Testis (tissue), 3 donors: ENCODE results near the gene DDX56. TPM values are rescaled to one million over a fixed set of nuclear protein-coding genes. Genes with fewer than 3 reads are reported as not detected.

ENCODE experiments used
- DNase-seq: peaks from one replicate; pipeline ENCODE4 v3.0.0-alpha.2; 2019
- H3K27ac ChIP-seq, 2 donors: fragments of 200-600 bp; sonication (generic); one replicate each; pipeline ENCODE4 v1.5.1; 2019
- H3K27me3 ChIP-seq: fragments of 200-600 bp; sonication (generic); one replicate; pipeline ENCODE4 v1.5.1; 2019
- H3K36me3 ChIP-seq: fragments of 200-600 bp; sonication (generic); one replicate; pipeline ENCODE4 v1.5.1; 2017; ENCODE audit warnings: low read depth; ENCODE audit errors: missing control alignments
- H3K4me1 ChIP-seq: fragments of 200-600 bp; sonication (generic); one replicate; pipeline ENCODE4 v1.5.1; 2019
- H3K4me3 ChIP-seq, 2 donors: fragments of 200-600 bp; sonication (generic); one replicate each; pipeline ENCODE4 v1.5.1; 2017 to 2019
- H3K9me3 ChIP-seq: fragments of 200-600 bp; sonication (generic); one replicate; pipeline ENCODE4 v1.5.1; 2017
- CTCF ChIP-seq, 3 experiments: fragments of 450-650 bp in 2 of 3; fragments of 200-600 bp in 1 of 3; sonication (generic) in 1 of 3; IDR thresholded peaks; one replicate each; pipeline ENCODE4 v1.5.1; 2016 to 2019; ENCODE audit warnings: antibody characterized with exemption in 3 of 3, mild to moderate bottlenecking in 2 of 3, moderate library complexity in 1 of 3
- POLR2A ChIP-seq: fragments of 450-650 bp; IDR thresholded peaks from one replicate; pipeline ENCODE4 v1.6.1; 2017; ENCODE audit warnings: antibody characterized with exemption, mild to moderate bottlenecking, moderate library complexity
- WGBS, 2 donors: methylation state at CpG; one replicate each; pipeline ENCODE4 v1.1.5; 2018; 5-methylcytosine and 5-hydroxymethylcytosine counted together
- intact Hi-C: fragments of 100-400 bp; cut with DNase I; formaldehyde crosslinking; loops from one replicate; pipeline ENCODE4 v1.15.1; 2023; ENCODE audit warnings: low total_unique reads
- polyA plus RNA-seq: library from polyadenylated mRNA; stranded (reverse); fragments of 350-450 nt; fragmentation: Illumina TruSeq; extraction: RNeasy Lipid Tissue Mini Kit (QIAGEN cat#74804); gene quantifications from one replicate; pipeline ENCODE4 v1.2.3, GENCODE V29; 2014; ENCODE audit warnings: low read depth, low replicate concordance; ENCODE audit not compliant: insufficient read depth
- total RNA-seq, 2 donors: library from RNA; depleted of rRNA; stranded (reverse); fragments of >200 nt; gene quantifications; one replicate each; pipeline ENCODE4 v1.2.3, GENCODE V29; 2016

The DDX56 gene
- total and polyA plus RNA-seq, 3 donors from 2014 or later, result 58.8 to 72.8 (median 68.8) TPM

GRCh38 chr7:44533301-44534055 lies 40.2 kb downstream of the DDX56 start:
- no peaks in the 10 kb centered on the region for H3K27me3 ChIP-seq
- H3K36me3 ChIP-seq, result no peaks in the 10 kb centered on the region
- TF ChIP-seq POLR2A (no peak), CTCF (IDR thresholded peaks at IDR 0.05) (no peak)
- no peaks in the 10 kb centered on the region for H3K9me3 ChIP-seq
- no peak for DNase-seq
- WGBS, 2 donors, result 80% methylated on average over 6 to 8 of the region's 8 CpGs
- no peaks in the 10 kb centered on the region for H3K4me1 ChIP-seq
- H3K4me3 ChIP-seq, result no peak overlapping the region
- no peak overlapping the region for H3K27ac ChIP-seq
- intact Hi-C loops, result no loop called here

GRCh38 chr7:44531421-44532380 lies 42.0 kb downstream of the DDX56 start:
- intact Hi-C loops, result no loop called here
- no peak for TF ChIP-seq CTCF (IDR thresholded peaks at IDR 0.05)
- Histone ChIP-seq H3K27me3 (no peaks in the 10 kb centered on the region), H3K4me3 (no peak overlapping the region), H3K9me3 (no peaks in the 10 kb centered on the region), H3K4me1 (no peaks in the 10 kb centered on the region), H3K27ac (no peak overlapping the region), H3K36me3 (no peaks in the 10 kb centered on the region)
- DNase-seq, result no peak
- 84 to 86% methylated on average over 10 to 17 of the region's 17 CpGs for WGBS, 2 donors

- TF ChIP-seq POLR2A (no peak), CTCF (IDR thresholded peaks at IDR 0.05) (no peak)
- H3K4me3 ChIP-seq, result no peak overlapping the region
- WGBS, 2 donors, result 65 to 84% methylated on average over 7 to 10 of the region's 10 CpGs
- H3K9me3 ChIP-seq, result no peaks in the 10 kb centered on the region
- no peaks in the 10 kb centered on the region for H3K4me1 ChIP-seq
- no peak for DNase-seq
- H3K27ac ChIP-seq, result no peak overlapping the region
- H3K27me3 ChIP-seq, result no peaks in the 10 kb centered on the region
- H3K36me3 ChIP-seq, result no peaks in the 10 kb centered on the region
- intact Hi-C loops, result no loop called here
These were observed 42.7 kb downstream of the DDX56 start for GRCh38 chr7:44530990-44531389.

- no peak overlapping the region for H3K4me3 ChIP-seq
- no peak overlapping the region for H3K27ac ChIP-seq
- no peaks in the 10 kb centered on the region for H3K9me3 ChIP-seq
- no peaks in the 10 kb centered on the region for H3K27me3 ChIP-seq
- no peaks in the 10 kb centered on the region for H3K4me1 ChIP-seq
- intact Hi-C loops, result no loop called here
- TF ChIP-seq POLR2A (no peak), CTCF (IDR thresholded peaks at IDR 0.05) (no peak)
- no peaks in the 10 kb centered on the region for H3K36me3 ChIP-seq
- DNase-seq, result no peak
- WGBS, 2 donors, result 77 to 83% methylated on average over 3 of the region's 3 CpGs
These were observed 48.8 kb downstream of the DDX56 start for GRCh38 chr7:44524811-44525388.
